GM12873 (cell line): ENCODE measurements around the gene IL1RL1.

Source experiments
- TF ChIP-seq, protein P1 (sequence below): IDR thresholded peaks from 2 replicates; pipeline ENCODE4 v1.5.1; 2012; ENCODE audit warnings: low read depth, mild to moderate bottlenecking, moderate library complexity, low read length, control low read depth; ENCODE audit not compliant: insufficient read depth; ENCODE audit errors: missing control alignments

The IL1RL1 gene

DNA sequence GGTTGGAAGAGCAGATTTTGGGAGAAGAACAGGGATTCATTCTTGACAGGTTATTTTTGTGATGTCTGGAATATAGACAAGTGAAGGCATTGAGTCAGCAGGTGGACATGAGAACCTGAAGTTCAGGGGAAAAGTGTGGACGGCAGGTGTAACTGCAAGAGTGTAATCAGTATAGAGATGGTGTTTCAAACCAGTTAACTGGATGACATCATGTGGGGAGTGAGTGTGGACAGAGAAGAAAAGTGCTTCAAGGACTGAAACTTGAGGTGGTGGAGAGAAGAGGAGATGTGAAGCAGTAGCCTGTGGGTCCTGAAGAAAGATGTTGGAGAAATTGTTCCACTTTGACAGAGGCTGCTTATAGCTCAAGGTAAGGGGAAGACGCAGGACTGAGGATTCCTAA lies 7.1 kb downstream of the IL1RL1 start:
- TF ChIP-seq, protein P1, sequence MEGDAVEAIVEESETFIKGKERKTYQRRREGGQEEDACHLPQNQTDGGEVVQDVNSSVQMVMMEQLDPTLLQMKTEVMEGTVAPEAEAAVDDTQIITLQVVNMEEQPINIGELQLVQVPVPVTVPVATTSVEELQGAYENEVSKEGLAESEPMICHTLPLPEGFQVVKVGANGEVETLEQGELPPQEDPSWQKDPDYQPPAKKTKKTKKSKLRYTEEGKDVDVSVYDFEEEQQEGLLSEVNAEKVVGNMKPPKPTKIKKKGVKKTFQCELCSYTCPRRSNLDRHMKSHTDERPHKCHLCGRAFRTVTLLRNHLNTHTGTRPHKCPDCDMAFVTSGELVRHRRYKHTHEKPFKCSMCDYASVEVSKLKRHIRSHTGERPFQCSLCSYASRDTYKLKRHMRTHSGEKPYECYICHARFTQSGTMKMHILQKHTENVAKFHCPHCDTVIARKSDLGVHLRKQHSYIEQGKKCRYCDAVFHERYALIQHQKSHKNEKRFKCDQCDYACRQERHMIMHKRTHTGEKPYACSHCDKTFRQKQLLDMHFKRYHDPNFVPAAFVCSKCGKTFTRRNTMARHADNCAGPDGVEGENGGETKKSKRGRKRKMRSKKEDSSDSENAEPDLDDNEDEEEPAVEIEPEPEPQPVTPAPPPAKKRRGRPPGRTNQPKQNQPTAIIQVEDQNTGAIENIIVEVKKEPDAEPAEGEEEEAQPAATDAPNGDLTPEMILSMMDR, result no peak

DNA sequence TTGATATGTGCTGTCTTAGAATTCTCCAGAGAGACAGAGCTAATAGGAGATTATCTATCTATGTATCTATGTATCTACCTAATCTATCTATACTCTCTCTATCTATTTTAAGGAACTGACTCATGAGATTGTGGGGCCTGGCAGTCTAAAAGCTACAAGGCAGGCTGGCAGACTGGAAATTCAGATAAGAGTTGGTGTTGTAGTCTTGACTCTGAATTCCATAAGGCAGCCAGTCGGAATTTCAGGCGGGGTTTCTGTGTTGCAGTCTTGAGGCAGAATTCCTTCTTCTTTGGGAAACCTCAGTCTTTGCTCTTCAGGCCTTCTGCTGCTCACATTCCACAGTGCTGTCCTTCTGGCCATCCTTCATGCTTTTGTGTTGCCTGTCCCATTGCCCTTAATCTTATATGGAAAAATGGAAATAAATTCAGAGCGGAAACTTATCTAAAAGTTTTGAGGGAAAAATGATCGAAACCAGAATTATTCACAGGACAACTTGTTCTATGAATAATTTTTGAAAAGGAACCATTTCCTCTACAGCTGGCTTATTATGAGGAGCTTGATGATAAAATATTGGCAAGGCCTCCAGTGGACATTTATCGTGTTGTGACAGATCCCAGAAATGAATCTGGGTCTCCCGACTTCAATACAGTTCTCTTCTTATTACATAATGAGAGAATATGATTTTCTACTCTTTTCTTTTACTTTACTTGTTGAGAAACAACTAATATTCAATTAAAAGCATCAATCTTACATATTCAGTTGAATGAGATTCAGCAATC lies 10.8 kb downstream of the IL1RL1 start:
- TF ChIP-seq, protein P1, result no peak

DNA sequence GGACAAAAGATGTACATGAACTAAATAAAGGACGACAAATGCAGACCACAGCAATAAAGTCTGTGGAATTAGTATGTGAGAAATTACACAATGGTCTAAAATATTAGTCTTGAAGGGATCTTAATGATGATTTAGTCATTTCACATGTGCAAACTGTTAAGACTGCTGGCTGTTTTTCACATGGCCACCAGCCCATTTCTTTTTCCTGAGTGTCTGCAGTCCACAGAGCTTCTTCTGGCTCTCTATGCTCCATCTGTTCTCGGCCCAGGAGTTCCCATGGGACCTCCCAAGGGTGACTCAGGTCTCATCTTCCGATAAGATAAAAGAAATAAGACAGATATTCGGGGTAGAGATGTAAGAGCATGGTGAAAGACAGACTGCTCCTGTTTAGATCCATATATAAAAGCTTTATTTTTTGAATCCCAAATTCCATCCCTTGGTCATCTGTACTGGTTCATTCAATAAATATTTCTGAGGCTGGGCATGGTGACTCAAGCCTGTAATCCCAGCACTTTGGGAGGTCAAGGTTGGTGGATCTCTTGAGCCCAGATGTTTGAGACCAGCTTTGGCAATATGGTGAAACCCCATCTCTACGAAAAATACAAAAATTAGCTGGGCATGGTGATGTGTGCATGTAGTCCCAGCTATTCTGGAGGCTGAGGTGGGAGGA lies 20.1 kb downstream of the IL1RL1 start:
- TF ChIP-seq, protein P1, result no peak

DNA sequence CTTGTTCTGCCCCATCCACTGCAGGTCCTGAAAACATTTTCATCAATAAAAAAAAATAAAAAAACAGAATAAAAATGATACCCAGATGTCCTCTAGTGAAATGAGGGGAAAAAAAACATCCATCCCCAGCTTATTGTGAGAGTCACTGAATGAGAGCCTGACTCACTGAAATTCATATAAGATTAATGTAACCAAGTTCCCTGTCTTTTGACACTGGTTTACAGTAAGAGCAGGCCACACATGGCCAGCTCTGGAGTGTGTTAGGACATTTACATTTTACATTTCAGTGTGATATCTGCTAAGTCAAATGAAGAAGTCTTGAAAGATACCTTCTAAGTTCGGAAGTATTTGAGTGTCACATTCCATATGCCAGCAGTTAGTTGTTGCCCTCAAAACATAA lies 23.1 kb downstream of the IL1RL1 start:
- TF ChIP-seq, protein P1, result no peak

DNA sequence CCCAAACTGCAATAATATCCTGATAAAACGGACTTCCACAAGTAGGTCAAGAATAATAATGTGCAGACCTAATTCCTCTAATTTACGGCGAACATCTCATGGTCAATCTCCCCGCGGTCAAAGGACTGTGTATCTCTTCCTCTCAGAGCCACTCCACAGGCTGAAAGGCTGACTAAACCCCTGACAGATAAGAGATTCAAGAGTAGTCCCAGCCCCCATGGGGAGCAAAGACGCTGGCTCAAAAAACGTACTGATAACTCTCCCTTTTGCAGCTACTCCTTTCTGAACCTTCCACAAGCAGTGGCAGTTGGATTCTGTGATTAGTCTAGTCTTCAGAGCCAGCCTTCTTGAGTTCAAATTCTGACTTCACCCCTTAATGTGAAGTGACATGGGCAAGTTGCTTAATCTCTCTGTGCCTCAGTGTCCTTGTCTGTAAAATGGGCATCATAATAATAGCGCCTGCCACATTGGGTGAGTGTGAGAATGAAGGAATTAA lies 24.6 kb downstream of the IL1RL1 start:
- TF ChIP-seq, protein P1, result no peak

DNA sequence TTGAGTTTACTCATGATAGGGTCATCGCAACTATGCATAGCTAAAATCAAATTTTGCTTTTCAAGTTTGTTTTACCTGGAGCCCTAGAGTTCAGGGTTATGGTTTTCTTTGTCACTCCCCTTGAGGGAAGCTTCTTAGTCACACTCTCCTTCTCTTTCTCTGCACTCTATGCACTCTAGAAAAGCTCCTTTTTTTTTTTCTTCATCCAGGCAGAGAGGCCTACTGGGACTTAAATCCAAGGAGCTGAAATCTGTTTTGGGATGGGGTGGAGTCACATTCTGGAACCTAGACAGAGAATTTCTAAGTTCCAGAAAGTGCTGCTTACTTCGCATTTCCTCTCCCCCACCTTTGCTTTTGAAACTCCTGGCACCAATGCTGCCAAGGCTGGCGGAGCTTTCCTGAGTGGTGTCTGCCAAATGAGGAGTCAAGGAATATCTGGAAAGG lies 25.2 kb downstream of the IL1RL1 start:
- TF ChIP-seq, protein P1, result no peak

DNA sequence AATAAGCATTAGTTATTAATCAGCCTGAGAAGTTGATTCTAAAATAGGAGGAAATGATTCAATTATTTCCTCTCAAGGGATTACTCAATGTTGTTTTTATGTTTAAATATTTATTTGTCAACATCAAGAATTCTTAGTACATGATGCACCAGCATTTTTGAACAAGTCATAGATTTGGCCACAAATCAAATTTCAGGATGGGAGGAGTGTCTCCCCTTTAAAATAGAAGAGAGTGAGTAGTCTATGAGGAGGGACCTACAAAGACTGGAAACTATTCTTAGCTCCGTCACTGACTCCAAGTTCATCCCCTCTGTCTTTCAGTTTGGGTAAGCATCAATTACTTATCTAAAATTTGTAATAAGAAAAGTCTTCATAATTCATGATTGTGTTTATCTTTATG lies 25.6 kb downstream of the IL1RL1 start:
- TF ChIP-seq, protein P1, result no peak
